ENCODE results near the gene SETBP1.

Gene SETBP1

GRCh38 chr18:44770641-44771040 is 90.0 kb downstream of the SETBP1 start:
- DNase-seq (ENCODE audit: low read depth in 1 of 2, low spot score in 1 of 2), result no peak
- no peak for TF ChIP-seq JUND (IDR thresholded peaks at IDR 0.05; ENCODE audit: low read depth)
- in situ Hi-C loops (cut with HindIII; ENCODE audit: low pct_unique_long_range_greater_than_20kb, low sequenced_read_pairs), result no loop called here

GRCh38 chr18:44771572-44771955 is 90.9 kb downstream of the SETBP1 start:
- in situ Hi-C loops (cut with HindIII; ENCODE audit: low pct_unique_long_range_greater_than_20kb, low sequenced_read_pairs), result no loop called here
- DNase-seq (ENCODE audit: low read depth in 1 of 2, low spot score in 1 of 2), result no peak
- no peak for TF ChIP-seq JUND (IDR thresholded peaks at IDR 0.05; ENCODE audit: low read depth)

GRCh38 chr18:44771956-44772917 is 91.5 kb downstream of the SETBP1 start:
- TF ChIP-seq JUND (IDR thresholded peaks at IDR 0.05; ENCODE audit: low read depth), result no peak
- peak in 1 of 2 experiments; percentile 21 for DNase-seq (ENCODE audit: low read depth in 1 of 2, low spot score in 1 of 2)
- in situ Hi-C loops (cut with HindIII; ENCODE audit: low pct_unique_long_range_greater_than_20kb, low sequenced_read_pairs), result no loop called here

GRCh38 chr18:44773640-44774155 is 93.0 kb downstream of the SETBP1 start:
- in situ Hi-C loops (cut with HindIII; ENCODE audit: low pct_unique_long_range_greater_than_20kb, low sequenced_read_pairs), result no loop called here
- no peak for TF ChIP-seq JUND (IDR thresholded peaks at IDR 0.05; ENCODE audit: low read depth)
- DNase-seq (ENCODE audit: low read depth in 1 of 2, low spot score in 1 of 2), result no peak

GRCh38 chr18:44774191-44774590 is 93.5 kb downstream of the SETBP1 start:
- DNase-seq (ENCODE audit: low read depth in 1 of 2, low spot score in 1 of 2), result no peak
- no peak for TF ChIP-seq JUND (IDR thresholded peaks at IDR 0.05; ENCODE audit: low read depth)
- in situ Hi-C loops (cut with HindIII; ENCODE audit: low pct_unique_long_range_greater_than_20kb, low sequenced_read_pairs), result no loop called here

GRCh38 chr18:44777457-44778192 is 96.9 kb downstream of the SETBP1 start:
- DNase-seq (ENCODE audit: low read depth in 1 of 2, low spot score in 1 of 2), result no peak
- no peak for TF ChIP-seq JUND (IDR thresholded peaks at IDR 0.05; ENCODE audit: low read depth)
- in situ Hi-C loops (cut with HindIII; ENCODE audit: low pct_unique_long_range_greater_than_20kb, low sequenced_read_pairs), result no loop called here

- no peak for TF ChIP-seq JUND (IDR thresholded peaks at IDR 0.05; ENCODE audit: low read depth)
- in situ Hi-C loops (cut with HindIII; ENCODE audit: low pct_unique_long_range_greater_than_20kb, low sequenced_read_pairs), result no loop called here
- no peak for DNase-seq (ENCODE audit: low read depth in 1 of 2, low spot score in 1 of 2)
Measured at GRCh38 chr18:44778788-44779187, 98.1 kb downstream of the SETBP1 start.

GRCh38 chr18:44779753-44780292 is 99.1 kb downstream of the SETBP1 start:
- in situ Hi-C loops (cut with HindIII; ENCODE audit: low pct_unique_long_range_greater_than_20kb, low sequenced_read_pairs), result no loop called here
- no peak for DNase-seq (ENCODE audit: low read depth in 1 of 2, low spot score in 1 of 2)
- no peak for TF ChIP-seq JUND (IDR thresholded peaks at IDR 0.05; ENCODE audit: low read depth)

GRCh38 chr18:44781886-44782285 is 101.2 kb downstream of the SETBP1 start:
- DNase-seq (ENCODE audit: low read depth in 1 of 2, low spot score in 1 of 2), result no peak
- in situ Hi-C loops (cut with HindIII; ENCODE audit: low pct_unique_long_range_greater_than_20kb, low sequenced_read_pairs), result no loop called here
- TF ChIP-seq JUND (IDR thresholded peaks at IDR 0.05; ENCODE audit: low read depth), result no peak

- in situ Hi-C loops (cut with HindIII; ENCODE audit: low pct_unique_long_range_greater_than_20kb, low sequenced_read_pairs), result no loop called here
- TF ChIP-seq JUND (IDR thresholded peaks at IDR 0.05; ENCODE audit: low read depth), result no peak
- no peak for DNase-seq (ENCODE audit: low read depth in 1 of 2, low spot score in 1 of 2)
Measured at GRCh38 chr18:44782617-44783016, 101.9 kb downstream of the SETBP1 start.

- in situ Hi-C loops (cut with HindIII; ENCODE audit: low pct_unique_long_range_greater_than_20kb, low sequenced_read_pairs), result no loop called here
- no peak for DNase-seq (ENCODE audit: low read depth in 1 of 2, low spot score in 1 of 2)
- no peak for TF ChIP-seq JUND (IDR thresholded peaks at IDR 0.05; ENCODE audit: low read depth)
Measured at GRCh38 chr18:44783371-44783770, 102.7 kb downstream of the SETBP1 start.

- no peak for DNase-seq (ENCODE audit: low read depth in 1 of 2, low spot score in 1 of 2)
- in situ Hi-C loops (cut with HindIII; ENCODE audit: low pct_unique_long_range_greater_than_20kb, low sequenced_read_pairs), result no loop called here
- TF ChIP-seq JUND (IDR thresholded peaks at IDR 0.05; ENCODE audit: low read depth), result no peak
Measured at GRCh38 chr18:44786257-44786656, 105.6 kb downstream of the SETBP1 start.

- in situ Hi-C loops (cut with HindIII; ENCODE audit: low pct_unique_long_range_greater_than_20kb, low sequenced_read_pairs), result no loop called here
- no peak for TF ChIP-seq JUND (IDR thresholded peaks at IDR 0.05; ENCODE audit: low read depth)
- DNase-seq (ENCODE audit: low read depth in 1 of 2, low spot score in 1 of 2), result no peak
Measured at GRCh38 chr18:44786688-44787087, 106.0 kb downstream of the SETBP1 start.
